Activated CD8-positive, alpha-beta T cell treated with anti-CD3 and anti-CD28 coated beads, Interleukin-2, amount 10 ng/mL, durations not matched to agents 7 days and 5 days (primary cell): ENCODE measurements around the gene SCGB3A2. TPM values are rescaled to one million over a fixed set of nuclear protein-coding genes. Genes with fewer than 3 reads are reported as not detected.

Source experiments
- ATAC-seq: fragments of 150-1000 bp; cut with Tn5 transposase; one replicate; pipeline ENCODE4 v1.10.0; 2021; ENCODE audit warnings: moderate library complexity
- CTCF ChIA-PET: fragments of 350-600 bp; sonication (Branson Sonifier 250); formaldehyde crosslinking; loops from one replicate; lab custom pipeline; 2021; ENCODE audit warnings: antibody characterized with exemption; lab: Charles Lee
- POLR2A ChIA-PET: fragments of 350-600 bp; sonication (Branson Sonifier 250); formaldehyde crosslinking; loops from one replicate; lab custom pipeline; 2021; ENCODE audit warnings: antibody characterized with exemption; lab: Charles Lee
- DNase-seq: peaks from one replicate; pipeline ENCODE4 v3.0.0-alpha.2; 2020
- H3K27ac Mint-ChIP-seq: one replicate; pipeline ENCODE4 v1.8.0; 2021; ENCODE audit warnings: mild to moderate bottlenecking, mixed read lengths
- H3K27me3 Mint-ChIP-seq: one replicate; pipeline ENCODE4 v1.8.0; 2021; ENCODE audit warnings: low read depth, mixed read lengths
- H3K36me3 Mint-ChIP-seq: one replicate; pipeline ENCODE4 v1.8.0; 2021; ENCODE audit warnings: low read depth, mixed read lengths
- H3K4me1 Mint-ChIP-seq: one replicate; pipeline ENCODE4 v1.8.0; 2021; ENCODE audit warnings: low read depth, mixed read lengths
- H3K4me3 Mint-ChIP-seq: one replicate; pipeline ENCODE4 v1.8.0; 2021; ENCODE audit warnings: mild to moderate bottlenecking, mixed read lengths
- H3K9me3 Mint-ChIP-seq: one replicate; pipeline ENCODE4 v1.8.0; 2022; ENCODE audit warnings: mixed read lengths; ENCODE audit not compliant: insufficient read depth
- total RNA-seq, 2 experiments: library from RNA; stranded (reverse); gene quantifications; one replicate each; pipeline ENCODE4 v1.2.3, GENCODE V29; 2021

The SCGB3A2 gene
- total RNA-seq, 2 experiments from 2014 or later: not detected

- Mint-ChIP-seq H3K27ac (no peak overlapping the region), H3K4me1 (no peaks in the 10 kb centered on the region), H3K9me3 (no peaks in the 10 kb centered on the region), H3K27me3 (peaks cover 5% of the 10 kb centered on the region), H3K36me3 (no peaks in the 10 kb centered on the region), H3K4me3 (no peak overlapping the region)
- ChIA-PET POLR2A (no interaction called here), CTCF (no interaction called here)
- no peak for ATAC-seq
- no peak for DNase-seq
Measured at GRCh38 chr5:147887930-147888329, 9.4 kb downstream of the SCGB3A2 start.

- CTCF ChIA-PET: no interaction called here
- Mint-ChIP-seq H3K9me3 (no peaks in the 10 kb centered on the region), H3K4me3 (no peak overlapping the region), H3K4me1 (no peaks in the 10 kb centered on the region), H3K36me3 (no peaks in the 10 kb centered on the region), H3K27ac (no peak overlapping the region), H3K27me3 (no peaks in the 10 kb centered on the region)
- DNase-seq (no peak), ATAC-seq (no peak)
- POLR2A ChIA-PET: no interaction called here
Measured at GRCh38 chr5:147892696-147893296, 14.3 kb downstream of the SCGB3A2 start.

GRCh38 chr5:147893820-147894219 is 15.3 kb downstream of the SCGB3A2 start:
- Mint-ChIP-seq H3K4me1 (no peaks in the 10 kb centered on the region), H3K27ac (no peak overlapping the region), H3K36me3 (no peaks in the 10 kb centered on the region), H3K9me3 (no peaks in the 10 kb centered on the region), H3K27me3 (no peaks in the 10 kb centered on the region), H3K4me3 (no peak overlapping the region)
- CTCF ChIA-PET: no interaction called here
- ATAC-seq (no peak), DNase-seq (no peak)
- POLR2A ChIA-PET: no interaction called here

- ATAC-seq (no peak), DNase-seq (no peak)
- CTCF ChIA-PET: no interaction called here
- no peak overlapping the region for H3K27ac Mint-ChIP-seq
- H3K4me3 Mint-ChIP-seq: no peak overlapping the region
- no peaks in the 10 kb centered on the region for H3K36me3 Mint-ChIP-seq
- H3K9me3 Mint-ChIP-seq: no peaks in the 10 kb centered on the region
- H3K27me3 Mint-ChIP-seq: no peaks in the 10 kb centered on the region
- H3K4me1 Mint-ChIP-seq: no peaks in the 10 kb centered on the region
- POLR2A ChIA-PET: no interaction called here
Measured at GRCh38 chr5:147895864-147896263, 17.4 kb downstream of the SCGB3A2 start.

- H3K27ac Mint-ChIP-seq: no peak overlapping the region
- H3K9me3 Mint-ChIP-seq: no peaks in the 10 kb centered on the region
- no peaks in the 10 kb centered on the region for H3K27me3 Mint-ChIP-seq
- CTCF ChIA-PET: no interaction called here
- H3K4me1 Mint-ChIP-seq: no peaks in the 10 kb centered on the region
- ATAC-seq (no peak), DNase-seq (no peak)
- POLR2A ChIA-PET: no interaction called here
- no peaks in the 10 kb centered on the region for H3K36me3 Mint-ChIP-seq
- H3K4me3 Mint-ChIP-seq: no peak overlapping the region
Measured at GRCh38 chr5:147898875-147899401, 20.4 kb downstream of the SCGB3A2 start.

GRCh38 chr5:147901599-147902039 is 23.1 kb downstream of the SCGB3A2 start:
- DNase-seq (no peak), ATAC-seq (no peak)
- ChIA-PET POLR2A (no interaction called here), CTCF (no interaction called here)
- H3K27ac Mint-ChIP-seq: no peak overlapping the region
- H3K9me3 Mint-ChIP-seq: no peaks in the 10 kb centered on the region
- H3K4me1 Mint-ChIP-seq: no peaks in the 10 kb centered on the region
- H3K36me3 Mint-ChIP-seq: no peaks in the 10 kb centered on the region
- no peaks in the 10 kb centered on the region for H3K27me3 Mint-ChIP-seq
- no peak overlapping the region for H3K4me3 Mint-ChIP-seq

GRCh38 chr5:147902609-147903115 is 24.2 kb downstream of the SCGB3A2 start:
- ATAC-seq (no peak), DNase-seq (no peak)
- no peak overlapping the region for H3K27ac Mint-ChIP-seq
- no peaks in the 10 kb centered on the region for H3K9me3 Mint-ChIP-seq
- ChIA-PET POLR2A (interaction anchor here (0.5 kb wide), 1 partner anchor 267 kb away, joined by 3 read pairs; no protein-coding TSS in a partner anchor), CTCF (no interaction called here)
- no peaks in the 10 kb centered on the region for H3K4me1 Mint-ChIP-seq
- no peak overlapping the region for H3K4me3 Mint-ChIP-seq
- no peaks in the 10 kb centered on the region for H3K27me3 Mint-ChIP-seq
- H3K36me3 Mint-ChIP-seq: no peaks in the 10 kb centered on the region

- Mint-ChIP-seq H3K4me3 (no peak overlapping the region), H3K9me3 (no peaks in the 10 kb centered on the region), H3K36me3 (no peaks in the 10 kb centered on the region), H3K4me1 (no peaks in the 10 kb centered on the region), H3K27ac (no peak overlapping the region), H3K27me3 (no peaks in the 10 kb centered on the region)
- no peak for DNase-seq
- POLR2A ChIA-PET: no interaction called here
- CTCF ChIA-PET: no interaction called here
- ATAC-seq: no peak
Measured at GRCh38 chr5:147904110-147904509, 25.6 kb downstream of the SCGB3A2 start.

GRCh38 chr5:147906326-147907095 is 28.0 kb downstream of the SCGB3A2 start, which contains the start of gene C5orf46:
Gene C5orf46 (minus strand): TSS chr5:147906538. CDS start chr5:147906501, 37 bp downstream.
- DNase-seq (no peak), ATAC-seq (no peak)
- POLR2A ChIA-PET: no interaction called here
- Mint-ChIP-seq H3K4me3 (no peak within 1 kb of the TSS), H3K9me3 (no peaks in the 10 kb centered on the region), H3K27me3 (no peaks in the 10 kb centered on the region), H3K27ac (no peak within 1 kb of the TSS), H3K36me3 (no peaks in the 10 kb centered on the region), H3K4me1 (no peaks in the 10 kb centered on the region)
- CTCF ChIA-PET: no interaction called here

GRCh38 chr5:147911427-147911826 is 32.9 kb downstream of the SCGB3A2 start:
- no peaks in the 10 kb centered on the region for H3K9me3 Mint-ChIP-seq
- no peaks in the 10 kb centered on the region for H3K36me3 Mint-ChIP-seq
- no peak for ATAC-seq
- ChIA-PET POLR2A (no interaction called here), CTCF (no interaction called here)
- no peak for DNase-seq
- H3K4me3 Mint-ChIP-seq: no peak overlapping the region
- H3K27me3 Mint-ChIP-seq: peaks cover 2% of the 10 kb centered on the region
- no peaks in the 10 kb centered on the region for H3K4me1 Mint-ChIP-seq
- no peak overlapping the region for H3K27ac Mint-ChIP-seq

GRCh38 chr5:147912011-147912410 is 33.5 kb downstream of the SCGB3A2 start:
- Mint-ChIP-seq H3K9me3 (no peaks in the 10 kb centered on the region), H3K4me1 (no peaks in the 10 kb centered on the region), H3K27me3 (peaks cover 2% of the 10 kb centered on the region), H3K27ac (no peak overlapping the region), H3K36me3 (no peaks in the 10 kb centered on the region), H3K4me3 (no peak overlapping the region)
- DNase-seq: no peak
- ChIA-PET CTCF (no interaction called here), POLR2A (no interaction called here)
- no peak for ATAC-seq

- ChIA-PET POLR2A (no interaction called here), CTCF (no interaction called here)
- no peak overlapping the region for H3K4me3 Mint-ChIP-seq
- no peaks in the 10 kb centered on the region for H3K36me3 Mint-ChIP-seq
- no peaks in the 10 kb centered on the region for H3K4me1 Mint-ChIP-seq
- no peak for DNase-seq
- no peak overlapping the region for H3K27ac Mint-ChIP-seq
- H3K27me3 Mint-ChIP-seq: peaks cover 2% of the 10 kb centered on the region
- H3K9me3 Mint-ChIP-seq: no peaks in the 10 kb centered on the region
- no peak for ATAC-seq
Measured at GRCh38 chr5:147913786-147914185, 35.3 kb downstream of the SCGB3A2 start.
